ENCODE measurements around the gene CCDC187. TPM values are rescaled to one million over a fixed set of nuclear protein-coding genes. Genes with fewer than 3 reads are reported as not detected.

The CCDC187 gene
- total RNA-seq, 1 experiment from 2014 or later, result not detected

- ChIA-PET CTCF (no interaction called here), POLR2A (ENCODE audit: low non-redundant PET) (no interaction called here)
- no peak overlapping the region for H3K4me3 ChIP-seq (ENCODE audit: low read depth, low read length, poor library complexity, severe bottlenecking)
- no peak overlapping the region for H3K27ac ChIP-seq (ENCODE audit: low read depth, low read length, poor library complexity, severe bottlenecking)
- DNase-seq (ENCODE audit: low spot score), result no peak
- peaks cover 5% of the 10 kb centered on the region for H3K4me1 ChIP-seq (ENCODE audit: insufficient read depth, low read length, poor library complexity, severe bottlenecking)
- no TSS peak for BruUV-seq (replicated peaks)
- TF ChIP-seq, protein P1, sequence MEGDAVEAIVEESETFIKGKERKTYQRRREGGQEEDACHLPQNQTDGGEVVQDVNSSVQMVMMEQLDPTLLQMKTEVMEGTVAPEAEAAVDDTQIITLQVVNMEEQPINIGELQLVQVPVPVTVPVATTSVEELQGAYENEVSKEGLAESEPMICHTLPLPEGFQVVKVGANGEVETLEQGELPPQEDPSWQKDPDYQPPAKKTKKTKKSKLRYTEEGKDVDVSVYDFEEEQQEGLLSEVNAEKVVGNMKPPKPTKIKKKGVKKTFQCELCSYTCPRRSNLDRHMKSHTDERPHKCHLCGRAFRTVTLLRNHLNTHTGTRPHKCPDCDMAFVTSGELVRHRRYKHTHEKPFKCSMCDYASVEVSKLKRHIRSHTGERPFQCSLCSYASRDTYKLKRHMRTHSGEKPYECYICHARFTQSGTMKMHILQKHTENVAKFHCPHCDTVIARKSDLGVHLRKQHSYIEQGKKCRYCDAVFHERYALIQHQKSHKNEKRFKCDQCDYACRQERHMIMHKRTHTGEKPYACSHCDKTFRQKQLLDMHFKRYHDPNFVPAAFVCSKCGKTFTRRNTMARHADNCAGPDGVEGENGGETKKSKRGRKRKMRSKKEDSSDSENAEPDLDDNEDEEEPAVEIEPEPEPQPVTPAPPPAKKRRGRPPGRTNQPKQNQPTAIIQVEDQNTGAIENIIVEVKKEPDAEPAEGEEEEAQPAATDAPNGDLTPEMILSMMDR (conservative IDR thresholded peaks at IDR 0.05; ENCODE audit: low read depth, low read length), result no peak
- no peak for TF ChIP-seq EZH2 (IDR thresholded peaks at IDR 0.05; ENCODE audit: borderline replicate concordance, low read depth, low read length, poor library complexity, severe bottlenecking)
- H3K36me3 ChIP-seq (ENCODE audit: insufficient read depth, low read length, poor library complexity, severe bottlenecking), result no peaks in the 10 kb centered on the region
- H3K27me3 ChIP-seq (replicated peaks; ENCODE audit: insufficient read depth, low read depth, low read length, poor library complexity), result no peaks in the 10 kb centered on the region
- intact Hi-C loops (cut with micrococcal nuclease; ENCODE audit: unreplicated experiment), result loop anchor here (5.0 kb wide), 1 partner anchor 680 kb away; no protein-coding TSS in a partner anchor
- H3K9me3 ChIP-seq (ENCODE audit: low read depth, low read length, poor library complexity, severe bottlenecking), result no peaks in the 10 kb centered on the region
Measured at GRCh38 chr9:136282272-136282861, 21.5 kb downstream of the CCDC187 start.

GRCh38 chr9:136281421-136282271, 22.2 kb downstream of the CCDC187 start:
- intact Hi-C loops (cut with micrococcal nuclease; ENCODE audit: unreplicated experiment), result loop anchor here (5.0 kb wide), 1 partner anchor 679 kb away; no protein-coding TSS in a partner anchor
- POLR2A ChIA-PET (ENCODE audit: low non-redundant PET), result no interaction called here
- CTCF ChIA-PET, result no interaction called here

GRCh38 chr9:136280535-136281315, 23.2 kb downstream of the CCDC187 start:
- ChIA-PET CTCF (no interaction called here), POLR2A (ENCODE audit: low non-redundant PET) (no interaction called here)
- no peaks in the 10 kb centered on the region for H3K27me3 ChIP-seq (replicated peaks; ENCODE audit: insufficient read depth, low read depth, low read length, poor library complexity)
- H3K4me3 ChIP-seq (ENCODE audit: low read depth, low read length, poor library complexity, severe bottlenecking), result no peak overlapping the region
- DNase-seq (ENCODE audit: low spot score), result no peak
- H3K4me1 ChIP-seq (ENCODE audit: insufficient read depth, low read length, poor library complexity, severe bottlenecking), result peaks cover 5% of the 10 kb centered on the region
- no peaks in the 10 kb centered on the region for H3K36me3 ChIP-seq (ENCODE audit: insufficient read depth, low read length, poor library complexity, severe bottlenecking)
- intact Hi-C loops (cut with micrococcal nuclease; ENCODE audit: unreplicated experiment), result loop anchor here (5.0 kb wide), 1 partner anchor 678 kb away; no protein-coding TSS in a partner anchor
- TF ChIP-seq, protein P1 (conservative IDR thresholded peaks at IDR 0.05; ENCODE audit: low read depth, low read length), result no peak
- no peak for TF ChIP-seq EZH2 (IDR thresholded peaks at IDR 0.05; ENCODE audit: borderline replicate concordance, low read depth, low read length, poor library complexity, severe bottlenecking)
- no peaks in the 10 kb centered on the region for H3K9me3 ChIP-seq (ENCODE audit: low read depth, low read length, poor library complexity, severe bottlenecking)
- no peak overlapping the region for H3K27ac ChIP-seq (ENCODE audit: low read depth, low read length, poor library complexity, severe bottlenecking)
- no TSS peak for BruUV-seq (replicated peaks)

More at GRCh38 chr9:136281421-136282271, 22.2 kb downstream of the CCDC187 start:
- Histone ChIP-seq H3K4me1 (ENCODE audit: insufficient read depth, low read length, poor library complexity, severe bottlenecking) (peaks cover 5% of the 10 kb centered on the region), H3K9me3 (ENCODE audit: low read depth, low read length, poor library complexity, severe bottlenecking) (no peaks in the 10 kb centered on the region), H3K36me3 (ENCODE audit: insufficient read depth, low read length, poor library complexity, severe bottlenecking) (no peaks in the 10 kb centered on the region), H3K27ac (ENCODE audit: low read depth, low read length, poor library complexity, severe bottlenecking) (no peak overlapping the region), H3K27me3 (replicated peaks; ENCODE audit: insufficient read depth, low read depth, low read length, poor library complexity) (no peaks in the 10 kb centered on the region), H3K4me3 (ENCODE audit: low read depth, low read length, poor library complexity, severe bottlenecking) (no peak overlapping the region)
- BruUV-seq (replicated peaks), result no TSS peak
- TF ChIP-seq, protein P1 (conservative IDR thresholded peaks at IDR 0.05; ENCODE audit: low read depth, low read length), result no peak
- TF ChIP-seq EZH2 (IDR thresholded peaks at IDR 0.05; ENCODE audit: borderline replicate concordance, low read depth, low read length, poor library complexity, severe bottlenecking), result no peak
- DNase-seq (ENCODE audit: low spot score), result no peak
